HG03095 (cell line): Measurements from ENCODE around the gene KIF3B.
"Not testable (repeated sequence)": the region's sequence is repeated elsewhere in the genome, so short reads cannot be mapped to it uniquely, and the experiment has no call there.

Experiments used
- ATAC-seq: cut with Tn5 transposase; IDR thresholded peaks from one replicate; pipeline ENCODE4 v1.9.1; 2021; ENCODE audit warnings: moderate library complexity; ENCODE audit not compliant: unreplicated experiment

Gene KIF3B

GRCh38 chr20:32382102-32382950 is 104.9 kb downstream of the KIF3B start:
- ATAC-seq, result no peak

GRCh38 chr20:32383441-32383840 is 106.0 kb downstream of the KIF3B start:
- ATAC-seq, result not testable (repeated sequence)
